GM12891 (cell line): ENCODE results near the gene PIN1.

Experiments used
- PAX5 ChIP-seq: IDR thresholded peaks from 2 replicates; pipeline ENCODE4 v1.6.1; 2011; ENCODE audit warnings: low read length, moderate library complexity, mild to moderate bottlenecking; ENCODE audit not compliant: insufficient read depth, severe bottlenecking
- POLR2A ChIP-seq: IDR thresholded peaks from 2 replicates; pipeline ENCODE4 v1.6.1; 2011; ENCODE audit warnings: low read depth, low read length, control low read depth
- POLR2AphosphoS5 ChIP-seq: IDR thresholded peaks from 2 replicates; pipeline ENCODE4 v1.6.1; 2011; ENCODE audit warnings: low read depth, low read length, control low read depth
- SPI1 ChIP-seq: IDR thresholded peaks from 2 replicates; pipeline ENCODE4 v1.6.1; 2011; ENCODE audit warnings: low read depth, low read length, control low read depth
- TAF1 ChIP-seq: IDR thresholded peaks from 2 replicates; pipeline ENCODE4 v1.6.1; 2011; ENCODE audit warnings: low read depth, low read length, control low read depth

DNA sequence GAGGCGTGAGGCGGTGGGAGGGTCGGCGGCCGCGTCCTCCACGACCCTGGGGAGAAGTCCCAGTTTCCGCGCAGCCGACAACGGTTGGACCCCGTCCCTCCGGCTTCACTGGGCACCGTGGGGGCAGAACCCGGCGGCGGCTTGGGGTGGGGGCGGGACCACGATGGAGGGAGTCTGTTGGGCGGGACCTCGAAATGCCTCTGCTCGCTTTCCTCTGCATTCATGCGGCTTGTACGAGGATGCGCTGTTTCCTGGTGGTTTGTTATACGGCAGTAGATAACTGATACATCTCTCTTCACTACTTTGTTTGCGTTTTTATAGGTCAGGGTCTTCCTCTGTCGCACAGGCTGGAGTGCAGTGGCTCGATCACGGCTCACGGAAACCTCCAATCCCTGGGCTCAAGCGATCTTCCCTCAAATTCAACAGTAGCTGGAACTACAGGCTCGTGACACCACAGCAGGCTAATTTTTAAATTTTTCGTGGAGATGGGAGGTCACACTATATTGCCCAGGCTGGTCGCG lies 42.0 kb upstream of the PIN1 start:
- TF ChIP-seq SPI1 (no peak), TAF1 (no peak), POLR2A (no peak), POLR2AphosphoS5 (no peak), PAX5 (no peak)
